ENCODE results near the gene SCARB1.
A peak's percentile ranks its signal among the peaks of the same experiment; 100 is the strongest.

Gene SCARB1

DNA sequence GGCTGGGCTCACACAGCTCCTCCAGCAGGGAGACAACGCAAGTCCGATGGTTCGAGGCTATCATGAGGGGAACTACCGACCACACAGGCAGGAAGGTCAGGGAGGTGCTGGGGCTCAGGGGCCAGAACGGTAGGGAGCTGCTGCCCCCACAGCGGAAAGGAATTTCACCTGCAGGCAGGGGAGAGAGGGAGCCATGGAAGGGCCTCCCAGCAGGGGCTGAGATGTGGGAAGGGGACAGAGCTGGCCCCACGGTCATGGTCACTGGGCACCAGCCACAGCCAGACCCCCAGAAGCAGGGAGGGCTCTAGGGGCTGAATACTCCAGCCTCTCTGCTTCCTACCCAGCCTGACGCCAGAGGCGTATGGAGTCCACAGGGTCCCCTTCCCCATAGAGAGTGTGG is 103.1 kb downstream of the SCARB1 start:
- no peak for DNase-seq (ENCODE audit: low spot score)

GRCh38 chr12:124759841-124760503 is 103.7 kb downstream of the SCARB1 start:
- no peak for DNase-seq (ENCODE audit: low spot score)

- peak; percentile 60 for DNase-seq (ENCODE audit: low spot score)
Observed at GRCh38 chr12:124758266-124759220, 105.1 kb downstream of the SCARB1 start.

DNA sequence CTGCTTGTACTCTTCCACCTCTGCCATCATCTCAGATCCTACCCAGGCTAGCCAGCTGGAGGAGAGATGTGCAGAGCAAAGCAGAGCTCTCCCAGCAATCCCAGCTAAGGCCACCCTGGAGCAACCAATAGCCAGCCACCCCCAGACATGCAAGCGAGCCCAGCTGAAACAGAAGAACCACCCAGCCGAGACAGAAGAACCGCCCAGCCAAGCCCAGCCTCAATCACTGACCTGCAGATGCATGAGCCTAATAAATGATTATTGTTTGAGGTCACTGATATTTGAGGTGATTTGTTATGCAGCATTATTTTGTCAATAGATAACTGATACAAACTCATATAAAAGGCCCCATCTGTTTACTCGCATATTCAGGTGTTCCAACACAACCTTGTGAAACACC is 106.3 kb downstream of the SCARB1 start:
- no peak for DNase-seq (ENCODE audit: low spot score)

DNA sequence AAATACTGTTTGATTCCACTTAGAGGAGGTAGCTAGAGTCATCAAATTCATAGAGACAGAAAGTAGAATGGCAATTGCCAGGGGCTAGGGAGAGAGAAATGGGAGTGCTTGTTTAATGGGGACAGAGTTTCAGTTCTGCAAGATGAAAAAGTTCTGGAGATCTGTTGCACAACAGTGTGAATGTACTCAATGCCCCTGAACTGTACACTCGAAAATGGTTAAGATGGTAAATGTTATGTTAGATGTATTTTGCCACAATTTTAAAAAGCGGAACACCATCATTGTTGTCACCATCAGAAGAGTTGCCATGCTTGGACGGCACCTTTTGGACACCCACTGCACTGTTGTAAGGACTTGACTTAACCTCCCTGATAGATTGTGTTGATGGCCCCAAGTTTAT is 106.9 kb downstream of the SCARB1 start:
- no peak for DNase-seq (ENCODE audit: low spot score)

DNA sequence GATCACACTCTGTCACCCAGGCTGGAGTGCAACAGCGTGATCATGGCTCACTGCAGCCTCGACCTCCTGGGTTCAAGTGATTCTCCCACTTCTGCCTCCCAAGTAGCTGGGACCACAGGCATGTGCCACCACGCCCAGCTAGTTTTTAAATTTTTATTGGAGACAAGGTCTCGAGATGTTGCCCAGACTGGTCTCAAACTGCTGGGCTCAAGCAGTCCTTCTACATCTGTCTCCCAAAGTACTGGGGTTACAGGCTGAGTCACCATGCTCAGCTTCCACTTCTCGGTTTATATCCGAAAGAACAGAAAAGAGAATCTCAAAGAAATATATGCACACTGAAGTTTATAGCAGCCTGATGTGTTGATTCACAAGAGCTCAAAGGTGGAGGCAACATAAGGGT is 107.5 kb downstream of the SCARB1 start:
- no peak for DNase-seq (ENCODE audit: low spot score)

GRCh38 chr12:124755801-124756148 is 107.9 kb downstream of the SCARB1 start:
- no peak for DNase-seq (ENCODE audit: low spot score)

GRCh38 chr12:124754949-124755800 is 108.5 kb downstream of the SCARB1 start:
- peak; percentile 59 for DNase-seq (ENCODE audit: low spot score)

GRCh38 chr12:124754491-124754890 is 109.2 kb downstream of the SCARB1 start:
- no peak for DNase-seq (ENCODE audit: low spot score)

- DNase-seq (ENCODE audit: low spot score), result no peak
Observed at GRCh38 chr12:124753993-124754392, 109.7 kb downstream of the SCARB1 start.

DNA sequence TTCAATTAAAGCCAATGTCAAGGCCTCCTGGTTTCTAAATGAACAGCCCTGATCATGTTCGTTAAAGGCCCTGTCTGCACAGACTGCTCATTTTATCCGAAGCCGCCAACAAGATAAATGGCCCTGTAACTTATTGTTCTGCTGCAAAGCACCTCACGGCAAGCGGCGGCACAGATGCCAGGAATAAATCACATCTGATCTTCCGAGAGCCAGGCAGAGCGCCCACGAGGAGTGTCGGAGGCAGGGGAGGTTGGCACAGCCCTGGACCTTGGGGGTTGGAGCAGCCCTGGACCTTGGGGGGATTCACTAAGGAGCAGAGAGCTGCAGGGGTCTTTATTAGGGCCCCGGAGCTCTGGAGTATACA is 110.5 kb downstream of the SCARB1 start:
- no peak for DNase-seq (ENCODE audit: low spot score)

DNA sequence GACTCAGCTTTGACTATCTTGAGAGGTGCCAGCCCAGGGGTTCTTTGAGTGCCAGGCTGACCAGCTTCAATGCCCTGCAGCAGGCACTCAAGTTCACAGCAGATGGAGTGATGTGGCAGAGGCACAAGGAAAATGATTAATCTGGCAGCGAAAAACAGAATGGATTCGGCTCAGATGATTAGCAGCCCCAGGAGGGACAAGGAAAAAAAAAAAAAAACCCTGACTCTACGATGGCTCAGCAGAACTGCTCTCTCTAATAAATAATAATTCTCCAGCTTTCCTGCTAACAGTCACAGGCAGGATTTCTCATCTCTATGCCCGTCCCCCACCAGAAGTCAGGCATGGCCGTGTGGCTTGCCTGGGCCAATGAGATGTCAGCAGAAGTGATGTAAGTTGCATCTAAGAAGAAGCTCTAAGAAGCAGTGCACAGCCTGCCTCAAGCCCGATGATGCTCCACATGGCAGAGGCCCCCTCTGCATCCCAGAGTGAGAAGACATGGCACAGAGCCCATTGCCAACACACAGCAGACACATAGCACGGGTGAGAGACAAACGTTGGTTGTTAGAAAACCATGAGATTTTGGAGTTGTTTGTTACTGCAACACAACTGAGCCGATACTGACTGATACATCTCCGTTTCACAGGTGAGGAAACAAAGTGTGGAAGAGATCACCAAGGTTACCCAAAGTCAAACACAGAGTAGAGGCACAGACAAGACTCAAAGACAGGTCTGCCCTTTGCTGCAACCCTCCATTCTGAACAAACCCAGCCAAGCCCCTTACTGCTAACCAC is 111.0 kb downstream of the SCARB1 start:
- DNase-seq (ENCODE audit: low spot score), result no peak

- DNase-seq (ENCODE audit: low spot score), result no peak
Observed at GRCh38 chr12:124751654-124752355, 111.9 kb downstream of the SCARB1 start.

DNA sequence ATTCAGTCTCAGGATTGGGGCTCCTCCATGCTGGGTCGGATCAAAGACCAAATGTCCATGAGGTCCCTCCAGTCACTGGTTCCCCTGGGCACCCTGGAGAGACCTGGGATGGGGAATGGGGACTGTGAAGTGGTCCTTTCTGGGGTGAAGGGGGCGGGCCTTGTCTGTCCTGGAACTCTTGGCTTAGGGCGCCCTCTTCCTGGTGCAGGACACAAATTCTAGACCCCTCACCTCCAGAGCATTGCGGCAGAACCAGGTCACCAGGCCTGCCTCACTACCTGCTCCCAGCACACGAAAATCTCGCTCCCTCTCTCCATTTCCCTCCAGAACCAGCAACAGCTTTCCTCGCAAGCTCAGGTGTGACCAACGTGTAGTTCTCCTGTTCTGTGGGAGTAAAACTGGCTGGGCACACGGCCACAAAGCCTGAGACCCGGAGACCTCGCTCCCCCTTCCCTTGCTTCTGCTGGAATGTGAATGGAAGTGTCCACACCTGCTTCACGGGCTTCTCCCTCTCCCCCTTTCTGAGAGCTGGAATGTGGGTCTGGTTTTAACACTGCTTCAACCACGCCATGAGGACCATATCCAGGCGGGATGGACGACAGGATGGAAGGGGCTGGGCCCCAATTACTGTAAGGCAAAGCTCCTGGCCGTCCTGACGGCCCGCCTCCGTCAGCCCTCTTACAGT is 112.7 kb downstream of the SCARB1 start:
- DNase-seq (ENCODE audit: low spot score), result peak; percentile 71

DNA sequence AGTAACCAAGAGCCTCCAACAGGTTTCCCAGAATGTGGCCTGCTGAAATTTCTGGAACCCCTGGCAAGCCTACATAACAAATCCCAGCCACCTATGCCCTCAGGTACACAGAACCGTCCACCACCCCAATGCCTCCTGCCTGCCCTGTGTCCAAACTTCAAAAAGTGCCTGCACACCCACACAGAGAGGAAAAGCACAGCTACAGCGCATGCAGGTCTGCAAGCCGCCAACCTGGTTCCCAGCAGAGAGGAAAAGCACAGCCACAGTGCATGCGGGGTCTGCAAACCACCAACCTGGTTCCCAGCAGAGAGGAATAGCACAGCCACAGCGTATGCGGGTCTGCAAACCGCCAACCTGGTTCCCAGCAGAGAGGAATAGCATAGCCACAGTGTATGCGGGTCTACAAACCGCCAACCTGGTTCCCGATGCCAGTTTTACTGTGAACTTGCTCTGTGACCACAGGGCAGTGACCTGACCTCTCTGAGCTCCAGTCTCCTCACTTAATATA is 113.5 kb downstream of the SCARB1 start:
- no peak for DNase-seq (ENCODE audit: low spot score)

- DNase-seq (ENCODE audit: low spot score), result no peak
Observed at GRCh38 chr12:124749725-124750124, 113.9 kb downstream of the SCARB1 start.

GRCh38 chr12:124747426-124748161 is 116.1 kb downstream of the SCARB1 start:
- no peak for DNase-seq (ENCODE audit: low spot score)

GRCh38 chr12:124746649-124747425 is 116.8 kb downstream of the SCARB1 start:
- no peak for DNase-seq (ENCODE audit: low spot score)

Measured in SK-N-DZ (cell line).